Measurements from ENCODE around the gene CAMK2D.

Gene CAMK2D

DNA sequence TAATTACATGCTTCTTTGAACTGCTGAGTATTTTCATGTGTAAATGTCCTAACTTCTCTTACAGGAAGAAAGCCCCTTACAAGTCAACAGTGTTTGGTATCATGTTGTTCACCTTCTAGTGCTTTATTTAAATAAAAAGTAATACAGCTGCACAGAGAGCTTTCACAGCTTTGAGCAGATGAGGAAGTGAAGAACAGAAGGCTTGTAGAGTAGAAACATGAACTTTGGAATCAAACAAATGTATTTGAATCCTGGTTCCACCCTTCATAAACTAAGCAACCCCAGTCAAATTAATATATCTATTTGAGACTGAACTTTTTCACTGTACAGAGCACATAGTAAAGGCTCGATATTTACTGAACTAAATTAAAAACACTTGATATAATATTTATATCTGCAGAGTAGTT, 120.5 kb downstream of the CAMK2D start:
- no peak for FAIRE-seq
- no peak for DNase-seq (ENCODE audit: low spot score)

DNA sequence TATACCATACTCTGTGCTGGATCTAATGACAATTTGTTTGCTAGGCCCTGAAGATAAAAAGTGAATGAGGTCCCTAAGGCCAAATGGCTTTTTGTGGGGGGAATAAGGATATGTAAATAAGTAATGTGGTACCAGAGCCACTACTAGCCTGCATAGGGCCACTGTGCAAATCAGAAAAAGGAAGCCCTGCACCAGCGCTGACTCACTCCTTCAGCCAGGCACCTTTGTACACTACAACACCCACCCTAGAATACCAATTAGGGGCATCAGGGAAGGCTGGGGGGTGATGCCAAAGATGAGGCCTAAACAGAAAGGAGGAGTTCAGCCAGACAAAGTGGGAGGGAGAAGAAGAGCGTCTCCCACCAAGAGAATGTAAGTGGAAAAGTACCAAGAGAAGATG, 122.2 kb downstream of the CAMK2D start:
- no peak for DNase-seq (ENCODE audit: low spot score)
- no peak for FAIRE-seq

DNA sequence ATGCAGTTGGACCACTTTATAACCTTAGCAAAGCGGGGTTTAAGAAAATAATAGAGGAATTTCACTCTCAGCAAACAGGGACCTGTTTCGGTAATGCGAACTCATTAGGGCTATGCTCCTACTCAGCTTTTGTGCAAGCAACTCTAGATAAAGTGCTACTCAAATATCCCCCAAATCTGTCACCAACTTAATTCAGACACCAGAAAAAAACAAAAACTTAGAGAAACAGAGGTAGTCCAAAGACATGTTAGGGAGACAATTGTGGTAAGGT, 123.0 kb downstream of the CAMK2D start:
- no peak for DNase-seq (ENCODE audit: low spot score)

GRCh38 chr4:113637823-113638561, 123.5 kb downstream of the CAMK2D start:
- FAIRE-seq (no peak), DNase-seq (ENCODE audit: low spot score) (no peak)

More for the DNA sequence above, 123.0 kb downstream of the CAMK2D start:
- FAIRE-seq, result no peak

- DNase-seq (ENCODE audit: low spot score) (no peak), FAIRE-seq (no peak)
Measured at GRCh38 chr4:113637363-113637762, 124.2 kb downstream of the CAMK2D start.

- peak; percentile 14 for DNase-seq (ENCODE audit: low spot score)
- no peak for FAIRE-seq
Measured at GRCh38 chr4:113636877-113637276, 124.7 kb downstream of the CAMK2D start.

DNA sequence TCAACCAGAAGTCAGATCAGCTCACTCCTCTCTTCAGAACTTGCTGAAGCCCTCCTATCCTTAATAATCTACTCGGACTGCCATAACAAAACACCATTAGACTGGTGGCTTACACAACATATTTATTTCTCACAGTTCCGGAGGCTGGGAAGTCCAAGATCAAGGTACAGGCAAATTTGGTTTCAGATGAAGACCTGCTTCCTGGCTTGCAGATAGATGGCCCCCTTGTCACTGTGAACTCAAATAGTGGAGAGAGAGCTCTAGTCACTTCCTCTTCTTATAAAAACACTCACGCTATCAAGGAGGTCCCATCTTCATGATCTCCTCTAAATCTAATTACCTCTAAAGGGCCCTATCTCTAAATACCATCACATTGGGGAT, 125.1 kb downstream of the CAMK2D start:
- DNase-seq (ENCODE audit: low spot score) (no peak), FAIRE-seq (no peak)

- DNase-seq (ENCODE audit: low spot score) (peak; percentile 14), FAIRE-seq (no peak)
Measured at GRCh38 chr4:113635739-113636437, 125.7 kb downstream of the CAMK2D start.

DNA sequence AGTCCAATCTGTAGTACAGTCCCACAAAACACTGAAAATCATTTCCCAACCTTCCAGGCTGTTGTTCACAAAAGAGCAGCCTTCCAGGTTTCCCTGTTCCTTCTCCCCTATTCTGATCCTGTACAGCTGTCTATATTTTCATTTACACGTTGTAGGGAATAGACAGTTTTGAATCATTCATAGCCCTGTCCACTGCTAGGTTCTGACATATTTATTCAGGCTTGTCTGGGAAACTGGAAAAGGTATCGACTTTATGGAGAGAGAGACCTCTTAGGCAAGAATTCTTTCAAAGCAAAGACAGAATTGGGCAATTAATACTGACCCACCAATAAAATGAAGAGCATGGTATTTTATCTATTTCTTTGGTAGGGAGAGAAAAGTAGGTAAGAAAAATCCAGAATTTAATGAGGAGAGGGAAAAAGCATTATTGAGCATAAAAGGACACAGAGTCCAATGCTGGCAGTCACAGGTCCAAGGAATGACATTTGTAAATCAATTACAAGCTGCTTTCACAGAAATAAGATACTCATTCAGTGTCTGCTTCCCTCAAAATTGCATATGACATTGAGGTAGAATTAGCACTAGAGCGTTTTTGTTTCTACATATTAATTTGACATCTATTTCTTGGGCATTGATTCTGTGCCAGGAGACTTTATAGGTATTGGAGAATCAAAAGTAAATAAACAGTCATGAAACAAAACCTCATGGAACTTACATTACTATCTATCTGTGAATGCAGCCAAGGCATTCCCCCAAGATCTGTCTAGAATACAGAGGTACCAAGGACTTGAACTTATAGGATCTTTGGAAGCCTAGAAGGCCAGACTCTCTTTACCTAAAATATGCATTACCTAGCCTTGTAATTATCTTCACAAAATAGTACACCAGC, 127.2 kb downstream of the CAMK2D start:
- DNase-seq (ENCODE audit: low spot score), result no peak
- FAIRE-seq, result no peak

DNA sequence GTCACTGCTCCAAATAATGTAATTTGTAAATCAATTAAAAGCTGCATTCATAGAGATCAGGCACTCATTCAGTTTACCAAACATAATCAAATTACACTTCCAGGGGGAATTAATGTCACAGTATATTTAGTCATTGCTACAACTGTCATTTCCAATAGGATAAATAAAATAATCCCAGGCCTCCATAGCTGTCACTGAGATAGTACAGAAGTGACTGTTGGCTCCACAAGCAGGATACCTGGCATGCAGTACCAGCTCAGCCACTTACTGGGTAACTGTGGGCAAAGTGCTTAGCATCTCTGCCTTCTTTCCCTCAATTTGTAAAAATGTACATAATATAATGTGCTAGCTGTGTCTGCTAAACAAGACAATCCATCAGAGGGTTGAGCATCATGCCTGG, 128.1 kb downstream of the CAMK2D start:
- no peak for DNase-seq (ENCODE audit: low spot score)
- no peak for FAIRE-seq

- FAIRE-seq (no peak), DNase-seq (ENCODE audit: low spot score) (no peak)
Measured at GRCh38 chr4:113628711-113629110, 132.8 kb downstream of the CAMK2D start.

GRCh38 chr4:113627321-113627720, 134.2 kb downstream of the CAMK2D start:
- DNase-seq (ENCODE audit: low spot score) (no peak), FAIRE-seq (no peak)

- DNase-seq (ENCODE audit: low spot score), result no peak
Measured at GRCh38 chr4:113625902-113626301, 135.6 kb downstream of the CAMK2D start.

GRCh38 chr4:113623274-113623894, 138.2 kb downstream of the CAMK2D start:
- DNase-seq (ENCODE audit: low spot score), result no peak
- no peak for FAIRE-seq

More at GRCh38 chr4:113625902-113626301, 135.6 kb downstream of the CAMK2D start:
- FAIRE-seq, result no peak

DNA sequence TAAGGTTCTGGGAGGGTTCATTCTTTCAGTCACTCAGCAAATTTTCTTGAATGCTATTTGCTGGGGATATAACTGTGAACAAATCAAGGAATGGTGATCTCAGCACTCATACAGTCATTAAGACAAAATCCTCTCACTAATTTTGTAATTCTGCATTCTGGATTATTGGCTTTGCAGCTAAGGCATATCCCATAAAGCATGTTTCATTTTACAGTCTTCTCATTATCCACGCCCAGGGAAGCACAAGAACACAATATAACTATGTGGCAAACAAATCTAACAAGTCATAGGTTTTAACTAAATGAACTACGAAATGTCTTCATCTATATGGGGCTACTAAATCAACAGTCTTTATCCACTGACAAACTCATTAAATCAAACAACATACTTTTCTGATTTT, 139.9 kb downstream of the CAMK2D start:
- no peak for FAIRE-seq
- no peak for DNase-seq (ENCODE audit: low spot score)

DNA sequence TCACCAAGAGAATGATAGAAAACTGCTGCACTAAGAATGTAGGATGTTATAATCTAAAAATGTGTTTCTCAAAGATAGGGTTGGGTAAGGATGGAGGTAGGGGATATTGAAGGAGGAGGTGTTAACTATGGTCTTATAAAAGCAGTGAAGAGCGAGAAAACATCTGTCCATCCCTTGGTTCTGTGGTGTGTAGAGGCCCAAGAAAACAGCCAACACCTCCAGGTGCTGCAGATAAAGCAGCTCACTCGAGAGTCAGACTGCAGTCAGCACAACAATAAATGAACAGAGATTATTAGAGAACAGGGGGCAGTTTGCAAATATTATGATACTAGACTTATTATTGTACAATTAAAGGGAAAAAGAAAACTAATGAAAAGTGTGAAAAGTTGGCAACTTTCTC, 141.5 kb downstream of the CAMK2D start:
- no peak for DNase-seq (ENCODE audit: low spot score)
- FAIRE-seq, result no peak

DNA sequence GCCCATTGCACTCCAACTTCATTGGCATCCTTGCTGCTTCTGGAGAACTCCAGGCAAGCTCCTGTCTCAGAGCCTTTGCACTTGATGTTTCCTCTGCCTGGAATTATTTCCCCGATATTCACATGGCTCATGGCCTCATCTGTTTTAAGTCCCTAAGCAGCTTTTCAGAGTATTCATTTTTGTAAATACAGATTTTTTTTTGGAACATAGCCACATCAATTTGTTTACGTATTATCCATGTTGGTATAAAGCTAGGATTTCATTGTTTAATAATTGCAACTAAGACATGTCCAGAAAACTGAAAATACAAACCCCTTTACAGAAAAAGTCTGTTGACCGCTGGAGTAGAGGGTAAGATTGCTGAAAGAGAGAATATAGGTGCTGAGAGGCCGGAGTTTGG, 142.0 kb downstream of the CAMK2D start:
- FAIRE-seq (no peak), DNase-seq (ENCODE audit: low spot score) (no peak)

DNA sequence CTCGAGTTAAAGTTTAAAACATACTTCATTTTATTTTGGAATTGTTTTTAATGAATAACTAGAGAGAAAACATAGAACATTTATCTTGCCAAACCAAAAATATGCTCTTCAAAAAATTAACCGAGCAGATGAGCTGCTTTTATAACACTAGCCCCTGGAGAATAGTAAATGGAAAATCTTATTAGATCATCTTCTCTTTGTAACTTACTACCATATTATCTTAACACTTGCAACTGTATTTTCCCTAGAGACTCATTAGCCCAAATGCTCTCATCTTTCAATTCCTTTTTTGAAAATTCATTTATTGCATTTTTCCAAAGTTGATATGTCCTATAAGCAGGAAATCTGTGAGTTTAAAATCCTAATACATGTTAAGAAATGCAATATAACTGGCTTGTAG, 143.3 kb downstream of the CAMK2D start:
- FAIRE-seq, result peak; percentile 76
- no peak for DNase-seq (ENCODE audit: low spot score)

GRCh38 chr4:113617195-113617594, 144.3 kb downstream of the CAMK2D start:
- FAIRE-seq (no peak), DNase-seq (ENCODE audit: low spot score) (no peak)

DNA sequence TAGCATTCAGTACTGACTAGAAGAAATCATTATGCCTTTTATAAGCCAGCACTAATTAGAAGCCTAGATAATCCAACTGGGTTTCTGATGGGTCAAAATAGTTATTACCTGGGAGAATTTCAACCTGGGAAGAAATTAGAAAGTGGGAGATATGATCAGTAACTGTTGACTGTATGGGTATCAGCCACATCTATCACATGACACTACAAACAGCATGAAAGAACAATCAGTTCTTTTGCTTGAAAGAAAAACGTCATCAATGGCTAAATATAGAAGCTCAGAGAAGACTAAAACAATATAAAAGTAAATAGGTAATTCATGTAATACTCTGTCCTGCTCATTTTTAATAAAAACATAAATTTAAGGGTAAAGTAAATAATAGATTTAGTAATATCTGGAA, 145.1 kb downstream of the CAMK2D start:
- DNase-seq (ENCODE audit: low spot score) (no peak), FAIRE-seq (peak; percentile 27)

DNA sequence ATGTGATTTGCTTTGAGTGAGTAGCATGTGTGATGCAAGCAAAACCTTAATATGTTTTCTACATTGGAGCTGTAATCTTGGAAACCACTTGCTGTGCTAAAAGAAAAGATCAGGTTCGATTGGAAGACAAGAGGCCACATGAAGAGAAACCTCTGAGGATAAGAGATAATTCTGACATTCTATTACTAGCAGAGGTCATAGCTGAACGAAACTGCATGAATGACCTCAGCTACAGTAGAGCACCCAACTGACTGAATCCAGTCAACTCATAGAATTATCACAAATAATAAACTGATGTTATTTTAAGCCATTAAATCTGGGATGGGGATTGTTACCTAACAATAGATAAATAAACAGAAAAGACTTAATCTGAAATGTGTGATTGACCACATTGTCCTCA, 147.1 kb downstream of the CAMK2D start:
- FAIRE-seq, result no peak
- DNase-seq (ENCODE audit: low spot score), result no peak

DNA sequence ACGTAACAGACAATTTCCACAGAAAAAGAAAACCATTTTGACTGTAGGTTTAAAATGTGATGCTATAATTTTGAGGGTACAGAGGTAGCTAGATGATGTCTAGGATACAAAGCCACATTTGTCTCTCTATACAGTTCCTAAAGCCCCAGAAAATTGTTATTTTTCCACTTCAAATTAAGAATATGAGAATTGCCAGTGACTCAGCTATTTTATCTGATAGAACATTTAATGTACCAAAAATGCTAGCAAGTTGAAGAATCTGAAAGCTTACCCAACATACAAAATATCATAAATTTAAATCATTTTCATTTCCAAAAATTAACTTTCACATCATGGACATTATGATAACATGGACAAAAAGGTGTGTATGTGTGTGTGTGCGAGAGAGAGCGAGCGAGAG, 148.0 kb downstream of the CAMK2D start:
- FAIRE-seq, result no peak
- DNase-seq (ENCODE audit: low spot score), result no peak

Data from RCC 7860 (cell line).